Thymus (tissue), 11 donors: ENCODE results near the gene SGCA. TPM values are rescaled to one million over a fixed set of nuclear protein-coding genes. Genes with fewer than 3 reads are reported as not detected.
A peak's percentile ranks its signal among the peaks of the same experiment; 100 is the strongest.

Experiments
- DNase-seq, 9 donors: peaks; one replicate each; pipeline ENCODE4 v3.0.0-alpha.2; 2013; ENCODE audit warnings: low spot score in 9 of 9, low read depth in 6 of 9, missing footprints in 1 of 9
- H3K27ac ChIP-seq, 2 donors: one replicate each; pipeline ENCODE4 v1.5.1; 2013; ENCODE audit warnings: control low read depth in 1 of 2, low read depth in 1 of 2, low read length in 1 of 2, mild to moderate bottlenecking in 1 of 2, moderate library complexity in 1 of 2
- H3K27me3 ChIP-seq, 2 donors: one replicate each; pipeline ENCODE4 v1.5.1; 2013; ENCODE audit warnings: low read length in 1 of 2; ENCODE audit not compliant: control insufficient read depth in 2 of 2, insufficient read depth in 1 of 2
- H3K36me3 ChIP-seq, 2 donors: one replicate each; pipeline ENCODE4 v1.5.1; 2013; ENCODE audit warnings: low read length in 1 of 2, mild to moderate bottlenecking in 1 of 2, moderate library complexity in 1 of 2; ENCODE audit not compliant: control insufficient read depth in 2 of 2, insufficient read depth in 2 of 2
- H3K4me1 ChIP-seq, 2 donors: one replicate each; pipeline ENCODE4 v1.5.1; 2013; ENCODE audit warnings: low read length in 2 of 2; ENCODE audit not compliant: control insufficient read depth in 2 of 2, insufficient read depth in 2 of 2
- H3K4me3 ChIP-seq, 2 donors: one replicate each; pipeline ENCODE4 v1.5.1; 2013; ENCODE audit warnings: low read length in 2 of 2, control low read depth in 1 of 2, mild to moderate bottlenecking in 1 of 2
- H3K9me3 ChIP-seq, 2 donors: one replicate each; pipeline ENCODE4 v1.5.1; 2013; ENCODE audit warnings: low read length in 1 of 2, mild to moderate bottlenecking in 1 of 2; ENCODE audit not compliant: control insufficient read depth in 2 of 2, insufficient read depth in 1 of 2
- WGBS: extraction: QIAGEN DNeasy Blood & Tissue Kit; methylation state at CpG from one replicate; pipeline ENCODE4 v1.1.7; 2013; 5-methylcytosine and 5-hydroxymethylcytosine counted together
- polyA plus RNA-seq: library from polyadenylated mRNA; stranded (reverse); fragments of 200-250 nt; gene quantifications from one replicate; pipeline ENCODE4 v1.2.3, GENCODE V29; 2013
- total RNA-seq: library from RNA; stranded (reverse); fragments of 120-200 nt; gene quantifications from one replicate; pipeline ENCODE4 v1.2.4, GENCODE V29; 2013
- donor health status: healthy.

Gene SGCA
- total and polyA plus RNA-seq, 2 donors: 1.7 to 5.4 TPM

DNA sequence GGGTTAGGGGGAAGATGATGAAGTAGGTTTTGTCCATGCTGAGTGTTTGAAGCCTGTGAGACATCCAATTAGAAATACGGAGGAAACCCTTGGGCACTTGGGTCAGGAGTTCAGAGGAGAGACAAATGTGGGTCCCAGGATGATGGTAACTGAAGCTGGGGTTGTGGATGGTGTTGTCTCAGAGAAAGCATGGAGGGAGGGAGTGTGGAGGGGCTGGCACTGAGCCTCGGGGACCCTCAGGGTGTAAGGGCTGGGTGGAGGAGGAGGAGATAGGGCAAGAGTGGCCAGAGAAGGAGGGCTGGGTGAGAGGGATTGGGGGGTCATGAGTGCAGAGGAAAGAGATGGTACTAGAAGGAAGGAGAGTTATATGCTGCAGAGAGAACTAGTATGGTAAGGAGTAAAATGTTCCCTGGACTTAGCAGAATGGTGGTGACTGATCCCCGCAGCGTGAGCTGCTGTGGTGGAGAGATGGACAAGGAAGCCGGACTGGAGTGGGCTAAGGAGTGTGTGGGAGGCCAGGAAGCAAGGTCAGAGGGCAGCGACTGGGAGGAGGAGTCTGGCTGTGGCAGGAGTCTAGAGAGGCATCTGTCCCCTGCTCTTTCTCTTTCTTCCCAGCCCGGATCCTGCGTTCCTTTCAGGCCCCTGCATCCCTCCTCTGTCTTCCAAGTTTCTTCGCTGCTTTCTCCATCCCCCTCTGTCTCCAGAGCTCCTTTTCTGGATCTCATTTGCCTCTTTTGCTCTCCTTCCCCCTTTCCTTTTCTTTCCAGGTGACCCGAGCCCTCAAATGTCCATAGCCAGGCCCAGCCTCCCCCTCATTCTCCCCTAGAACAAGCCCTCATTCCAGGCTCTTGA, 39.5 kb downstream of the SGCA start:
- no peak for DNase-seq
- 91% methylated on average over 10 of the region's 10 CpGs for WGBS
- Histone ChIP-seq H3K9me3 (peaks cover 0 to 1% of the 10 kb centered on the region in 2 donors), H3K27ac (no peak overlapping the region), H3K4me3 (no peak overlapping the region), H3K4me1 (peaks cover 6 to 16% of the 10 kb centered on the region in 2 donors), H3K27me3 (peaks cover 26 to 93% of the 10 kb centered on the region in 2 donors), H3K36me3 (no peaks in the 10 kb centered on the region)

DNA sequence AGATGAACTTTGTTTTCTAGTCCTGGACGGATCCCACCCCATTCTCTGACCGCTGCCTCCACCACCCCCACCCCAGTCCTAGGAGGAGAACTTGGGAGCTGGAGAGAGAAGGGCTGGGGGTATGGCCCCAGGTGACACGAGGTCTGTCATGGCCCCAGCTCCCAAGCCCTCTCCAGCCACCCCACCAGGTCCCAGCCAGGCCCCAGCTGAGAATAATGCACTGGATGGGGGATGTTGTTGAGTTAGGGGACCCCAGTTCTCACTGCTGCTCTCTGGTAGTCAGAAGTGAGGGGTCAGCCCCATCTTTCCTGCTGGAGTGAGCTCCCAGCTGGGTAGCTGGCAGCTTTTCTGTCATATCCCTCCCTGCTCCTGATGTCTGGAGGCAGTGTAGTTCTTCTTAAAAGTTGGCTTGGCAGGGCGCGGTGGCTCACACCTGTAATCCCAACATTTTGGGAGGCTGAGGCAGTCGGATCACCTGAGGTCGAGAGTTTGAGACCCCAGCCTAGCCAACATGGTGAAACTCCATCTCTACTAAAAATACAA, 40.2 kb downstream of the SGCA start:
- Histone ChIP-seq H3K27me3 (peaks cover 20 to 93% of the 10 kb centered on the region in 2 donors), H3K4me3 (no peak overlapping the region)

DNA sequence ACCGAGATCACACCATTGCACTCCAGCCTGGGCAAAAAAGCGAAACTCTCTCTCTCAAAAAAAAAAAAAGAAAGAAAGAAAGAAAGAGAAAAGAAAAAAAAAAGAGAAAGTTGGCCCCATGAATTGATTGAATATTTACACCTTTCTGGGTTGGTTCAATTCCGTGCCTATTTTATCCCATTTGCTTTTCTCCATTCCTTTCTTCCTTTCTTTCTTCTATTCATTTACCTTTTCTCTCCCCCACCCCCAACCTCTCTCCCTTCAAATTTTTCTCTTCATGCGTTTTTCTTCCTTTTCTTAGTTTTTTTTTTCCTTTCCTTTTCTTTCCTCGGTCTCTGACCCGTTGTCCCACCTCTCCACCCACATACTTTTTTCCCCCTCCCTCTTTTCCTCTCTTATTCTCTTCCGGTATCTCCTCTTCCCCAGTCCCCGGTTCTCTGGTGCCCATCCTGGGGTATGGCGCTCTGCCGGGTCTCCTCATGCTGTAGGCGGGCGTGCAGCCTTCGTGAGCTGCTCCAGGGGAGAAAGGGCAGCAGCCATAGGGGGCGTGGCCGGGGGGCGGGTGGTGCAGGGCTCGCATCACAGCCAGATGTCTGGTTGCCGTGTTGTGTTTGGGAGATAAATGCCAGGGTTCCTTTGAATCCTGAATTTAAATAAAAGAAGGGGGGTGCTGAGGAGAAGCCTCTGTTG, 40.9 kb downstream of the SGCA start:
- H3K27ac ChIP-seq: no peak overlapping the region
- no peaks in the 10 kb centered on the region for H3K36me3 ChIP-seq
- 23% methylated on average over 18 of the region's 18 CpGs for WGBS
- no peaks in the 10 kb centered on the region for H3K9me3 ChIP-seq
- H3K27me3 ChIP-seq: peaks cover 13 to 90% of the 10 kb centered on the region in 2 donors
- no peak for DNase-seq
- H3K4me3 ChIP-seq: no peak overlapping the region
- peaks cover 2 to 11% of the 10 kb centered on the region in 2 donors for H3K4me1 ChIP-seq

More for the DNA sequence above, 40.2 kb downstream of the SGCA start:
- Histone ChIP-seq H3K4me1 (peaks cover 2 to 14% of the 10 kb centered on the region in 2 donors), H3K9me3 (peaks cover 0 to 1% of the 10 kb centered on the region in 2 donors), H3K27ac (no peak overlapping the region), H3K36me3 (no peaks in the 10 kb centered on the region)
- no peak for DNase-seq
- 94% methylated on average over 7 of the region's 7 CpGs for WGBS

DNA sequence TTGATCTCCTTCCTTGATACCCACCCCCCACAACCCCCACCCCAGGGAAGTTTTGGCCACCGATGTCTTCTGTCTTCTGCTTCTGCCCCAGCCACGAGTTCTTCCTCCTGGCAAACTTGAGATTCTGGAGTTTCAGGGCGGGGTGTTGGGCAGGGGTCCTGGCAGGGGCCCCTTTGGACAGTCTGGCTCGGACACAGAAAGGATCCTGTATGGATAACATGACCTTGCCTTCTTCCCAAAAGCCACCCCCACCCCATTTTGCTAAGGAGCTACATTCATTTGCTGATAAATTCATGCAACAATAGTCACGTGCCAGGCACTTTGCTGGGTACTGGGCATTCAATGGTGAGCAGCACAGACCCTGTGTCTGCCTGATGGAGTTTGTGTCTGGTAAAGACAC, 41.5 kb downstream of the SGCA start:
- H3K27ac ChIP-seq: no peak overlapping the region
- peaks cover 7 to 86% of the 10 kb centered on the region in 2 donors for H3K27me3 ChIP-seq
- DNase-seq: no peak
- no peaks in the 10 kb centered on the region for H3K9me3 ChIP-seq
- H3K4me3 ChIP-seq: no peak overlapping the region
- no peaks in the 10 kb centered on the region for H3K36me3 ChIP-seq
- H3K4me1 ChIP-seq: peaks cover 2 to 11% of the 10 kb centered on the region in 2 donors
- WGBS: 75% methylated on average over 5 of the region's 5 CpGs

DNA sequence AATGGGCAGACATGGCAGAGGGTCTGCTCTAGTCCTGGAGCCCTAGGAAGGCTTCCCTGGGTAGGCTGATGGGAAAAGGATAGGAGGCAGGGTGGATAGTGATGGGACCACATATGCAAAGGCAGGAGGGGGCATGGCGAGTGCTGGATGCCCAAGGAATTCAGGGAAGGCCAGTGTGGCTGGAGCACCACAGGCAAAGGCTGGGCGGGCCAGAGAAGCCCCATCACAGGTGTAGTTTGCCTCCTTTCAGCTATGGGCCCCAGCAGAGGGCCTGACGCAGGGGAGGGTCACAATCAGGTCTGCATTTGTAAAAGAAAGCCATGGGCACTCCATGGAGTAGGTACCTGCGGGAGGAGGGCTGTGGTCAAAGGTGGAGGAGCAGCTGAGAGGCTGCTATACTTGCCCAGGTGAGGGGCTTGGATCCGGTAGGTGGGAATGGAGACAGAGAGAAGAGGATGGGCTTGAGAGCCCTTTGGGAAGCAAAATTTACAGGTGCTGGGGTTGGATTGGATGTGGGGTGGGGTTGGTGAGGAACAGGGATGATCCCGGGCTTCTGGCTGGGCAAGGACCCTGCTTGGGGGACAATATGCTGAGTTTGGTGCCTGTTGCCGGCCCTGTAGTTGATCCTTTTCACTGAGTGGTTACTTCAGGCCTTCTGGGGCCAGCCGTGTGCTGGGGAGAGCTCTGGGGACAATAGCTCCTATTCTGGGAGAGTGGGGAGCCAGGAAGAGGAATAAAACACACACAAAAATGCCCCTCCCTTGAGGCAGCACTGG, 42.2 kb downstream of the SGCA start:
- DNase-seq: no peak
- WGBS: 95% methylated on average over 8 of the region's 8 CpGs
- Histone ChIP-seq H3K27ac (no peak overlapping the region), H3K4me1 (peaks cover 2 to 15% of the 10 kb centered on the region in 2 donors), H3K4me3 (no peak overlapping the region), H3K9me3 (no peaks in the 10 kb centered on the region), H3K36me3 (no peaks in the 10 kb centered on the region), H3K27me3 (peaks cover 2 to 80% of the 10 kb centered on the region in 2 donors)

DNA sequence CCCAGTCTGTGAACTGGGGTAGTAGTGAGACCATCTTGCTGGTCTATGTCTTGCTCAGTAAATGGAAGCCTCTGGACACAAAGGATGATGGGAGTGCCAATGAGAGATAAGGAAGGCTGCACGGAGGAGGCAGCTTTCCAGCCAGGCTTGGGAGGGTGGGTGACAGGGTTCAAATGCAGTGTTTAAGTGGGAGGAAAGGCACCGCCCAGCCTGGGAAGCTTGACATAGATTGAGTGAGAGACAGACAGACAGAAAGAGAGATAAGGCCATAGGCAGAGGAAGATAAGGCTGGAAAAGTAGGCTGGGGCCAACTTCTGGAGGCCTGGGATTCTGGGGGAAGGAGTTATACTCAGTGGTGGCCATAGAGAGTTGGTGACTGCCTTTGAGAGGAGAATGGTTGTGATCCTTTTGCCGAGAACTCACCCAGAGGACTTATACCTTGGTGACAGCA, 42.8 kb downstream of the SGCA start:
- DNase-seq: no peak
- Histone ChIP-seq H3K9me3 (no peaks in the 10 kb centered on the region), H3K27ac (no peak overlapping the region), H3K4me1 (peaks cover 2 to 21% of the 10 kb centered on the region in 2 donors), H3K27me3 (peaks cover 0 to 73% of the 10 kb centered on the region in 2 donors), H3K4me3 (no peak overlapping the region), H3K36me3 (no peaks in the 10 kb centered on the region)
- WGBS: 95% methylated on average over 3 of the region's 3 CpGs

DNA sequence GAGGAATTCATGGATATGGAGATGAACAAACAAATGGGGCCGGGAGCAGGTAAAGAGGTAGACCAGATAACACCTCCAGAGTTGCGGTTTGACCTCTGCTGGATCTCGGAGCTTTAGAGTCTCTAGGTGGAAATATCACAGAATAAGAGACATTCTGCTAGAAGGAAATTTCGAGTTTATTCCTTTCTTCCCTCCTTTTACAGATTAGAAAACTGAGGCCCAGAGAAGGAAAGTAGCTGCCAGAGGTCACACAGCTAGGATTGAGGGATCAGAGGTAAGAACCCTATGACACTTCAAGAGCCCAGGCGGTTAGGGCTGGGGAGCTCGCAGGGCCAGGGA, 43.3 kb downstream of the SGCA start:
- Histone ChIP-seq H3K27me3 (peaks cover 0 to 68% of the 10 kb centered on the region in 2 donors), H3K9me3 (no peaks in the 10 kb centered on the region), H3K36me3 (no peaks in the 10 kb centered on the region), H3K4me3 (no peak overlapping the region), H3K27ac (no peak overlapping the region), H3K4me1 (peaks cover 2 to 21% of the 10 kb centered on the region in 2 donors)
- DNase-seq: no peak
- WGBS: 94% methylated on average over 6 of the region's 6 CpGs

DNA sequence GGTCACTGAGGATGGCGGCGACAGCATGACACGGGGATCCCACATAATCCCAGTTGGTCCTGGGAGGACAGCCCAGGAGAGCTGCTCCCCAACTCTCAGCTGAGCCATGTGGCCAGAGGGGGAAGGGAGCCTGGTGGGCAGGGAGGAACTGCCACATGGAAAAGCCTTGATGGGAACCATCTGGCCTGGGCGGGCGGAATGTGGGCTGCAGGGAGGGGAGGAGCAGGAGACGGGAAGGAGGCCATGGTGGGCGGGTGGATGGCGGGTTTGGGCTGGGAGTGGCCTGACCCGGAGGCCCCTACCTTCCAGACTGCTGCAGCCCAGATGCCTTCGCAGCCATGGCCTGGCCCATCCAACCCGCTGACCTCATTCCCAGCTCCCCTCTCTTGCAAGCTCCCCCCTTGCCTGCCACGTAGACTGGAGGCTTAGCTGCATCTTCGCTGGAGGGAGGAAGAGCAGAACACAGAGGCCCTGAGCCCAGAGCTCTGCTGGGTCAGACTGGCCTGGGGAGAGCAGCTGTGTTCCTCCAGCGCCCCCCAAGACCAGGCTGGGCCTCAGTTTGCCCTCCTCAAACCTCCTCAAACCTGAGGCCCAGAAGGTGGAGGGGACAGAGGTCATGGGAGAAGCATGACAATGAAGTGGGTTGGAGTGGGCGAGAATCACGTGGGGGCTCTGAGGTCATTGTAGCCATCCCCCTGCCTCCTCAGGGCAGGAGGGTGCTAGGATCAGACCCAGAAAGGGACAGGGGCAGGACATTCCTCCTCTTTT, 43.9 kb downstream of the SGCA start:
- Histone ChIP-seq H3K27ac (peak overlapping the region in 1 of 2 donors; percentile 43), H3K27me3 (peaks cover 0 to 65% of the 10 kb centered on the region in 2 donors), H3K9me3 (no peaks in the 10 kb centered on the region), H3K4me3 (no peak overlapping the region), H3K36me3 (no peaks in the 10 kb centered on the region), H3K4me1 (peaks cover 2 to 21% of the 10 kb centered on the region in 2 donors)
- DNase-seq: no peak
- 86% methylated on average over 16 of the region's 16 CpGs for WGBS
